Pulmonary artery endothelial cell (primary cell): ENCODE measurements around the gene RPL34. TPM values are rescaled to one million over a fixed set of nuclear protein-coding genes. Genes with fewer than 3 reads are reported as not detected.
"Not testable (repeated sequence)": the region's sequence is repeated elsewhere in the genome, so short reads cannot be mapped to it uniquely, and the experiment has no call there.

ENCODE experiments used
- DNase-seq: peaks from one replicate; pipeline ENCODE4 v3.0.0-alpha.2; 2011; ENCODE audit warnings: low read depth, low spot score
- total RNA-seq: library from RNA; depleted of rRNA; stranded (reverse); fragments of >200 nt; gene quantifications from 2 replicates; pipeline ENCODE4 v1.2.3, GENCODE V29; 2014

Gene RPL34
- 1,016 and 1,407 TPM in 2 replicates for total RNA-seq

- peak; percentile 95 for DNase-seq
Observed at GRCh38 chr4:108620101-108620932, at the start of gene RPL34. TSS of gene RPL34 (plus strand) at chr4:108620576. CDS start at chr4:108621960, 1,384 bp downstream.

- no peak for DNase-seq
Observed at GRCh38 chr4:108570993-108571569, 49.3 kb upstream of the RPL34 start.

GRCh38 chr4:108574402-108574801 lies 46.0 kb upstream of the RPL34 start:
- no peak for DNase-seq

- DNase-seq: no peak
Observed at GRCh38 chr4:108581083-108581482, 39.3 kb upstream of the RPL34 start.

- no peak for DNase-seq
Observed at GRCh38 chr4:108586778-108587177, 33.6 kb upstream of the RPL34 start.

- DNase-seq: no peak
Observed at GRCh38 chr4:108588878-108589277, 31.5 kb upstream of the RPL34 start.

GRCh38 chr4:108589961-108590360 lies 30.4 kb upstream of the RPL34 start:
- DNase-seq: no peak

- no peak for DNase-seq
Observed at GRCh38 chr4:108590776-108591175, 29.6 kb upstream of the RPL34 start.

- no peak for DNase-seq
Observed at GRCh38 chr4:108592674-108592986, 27.7 kb upstream of the RPL34 start.

- DNase-seq: not testable (repeated sequence)
Observed at GRCh38 chr4:108594296-108594695, 26.1 kb upstream of the RPL34 start.

- no peak for DNase-seq
Observed at GRCh38 chr4:108596344-108596743, 24.0 kb upstream of the RPL34 start.

- no peak for DNase-seq
Observed at GRCh38 chr4:108601106-108601505, 19.3 kb upstream of the RPL34 start.

GRCh38 chr4:108601532-108601931 lies 18.8 kb upstream of the RPL34 start:
- no peak for DNase-seq

GRCh38 chr4:108602163-108602562 lies 18.2 kb upstream of the RPL34 start:
- no peak for DNase-seq

- DNase-seq: no peak
Observed at GRCh38 chr4:108607079-108607815, 13.1 kb upstream of the RPL34 start.

GRCh38 chr4:108611365-108611764 lies 9.0 kb upstream of the RPL34 start:
- DNase-seq: no peak

- DNase-seq: no peak
Observed at GRCh38 chr4:108612365-108612764, 8.0 kb upstream of the RPL34 start.

- no peak for DNase-seq
Observed at GRCh38 chr4:108619372-108620100, 840 bp upstream of the RPL34 start.

- DNase-seq: no peak
Observed at GRCh38 chr4:108620933-108621905, 843 bp downstream of the RPL34 start.

GRCh38 chr4:108622022-108622421 lies 1.6 kb downstream of the RPL34 start:
- DNase-seq: no peak

- DNase-seq: no peak
Observed at GRCh38 chr4:108622828-108623227, 2.5 kb downstream of the RPL34 start.
